Loucy (cell line): ENCODE results near the gene UNC13B.

ENCODE experiments used
- H2AFZ ChIP-seq: fragments of 200-600 bp; sonication (generic); 2 replicates; pipeline ENCODE4 v1.6.0; 2016; ENCODE audit warnings: antibody characterized with exemption, mild to moderate bottlenecking, low read length, moderate library complexity
- H3F3A ChIP-seq: fragments of 200-600 bp; 2 replicates; pipeline ENCODE4 v1.6.0; 2016; ENCODE audit warnings: antibody characterized with exemption, low read depth, mild to moderate bottlenecking
- H3K27me3 ChIP-seq: fragments of 200-600 bp; sonication (generic); 2 replicates; pipeline ENCODE4 v1.6.1; 2014; ENCODE audit warnings: low read length, mild to moderate bottlenecking; ENCODE audit not compliant: insufficient read depth, poor library complexity, severe bottlenecking
- H3K36me3 ChIP-seq: fragments of 200-600 bp; sonication (generic); 2 replicates; pipeline ENCODE4 v1.6.1; 2016; ENCODE audit warnings: low read length; ENCODE audit not compliant: insufficient read depth
- H3K4me1 ChIP-seq: fragments of 200-600 bp; sonication (generic); 2 replicates; pipeline ENCODE4 v1.5.1; 2014; ENCODE audit warnings: low read length, mild to moderate bottlenecking; ENCODE audit not compliant: insufficient read depth, poor library complexity, severe bottlenecking
- H3K4me2 ChIP-seq: fragments of 200-600 bp; sonication (generic); 2 replicates; pipeline ENCODE4 v1.6.0; 2014; ENCODE audit warnings: antibody characterized with exemption, low read length, low read depth, mild to moderate bottlenecking; ENCODE audit not compliant: poor library complexity, severe bottlenecking
- H3K4me3 ChIP-seq: fragments of 200-600 bp; sonication (generic); 2 replicates; pipeline ENCODE4 v1.5.1; 2014; ENCODE audit warnings: low read length, mild to moderate bottlenecking, mixed read lengths; ENCODE audit not compliant: poor library complexity, severe bottlenecking
- H3K79me2 ChIP-seq: fragments of 200-600 bp; sonication (generic); 2 replicates; pipeline ENCODE4 v1.6.1; 2014; ENCODE audit warnings: low read length; ENCODE audit not compliant: insufficient read depth
- H3K9ac ChIP-seq: fragments of 200-600 bp; sonication (generic); 2 replicates; pipeline ENCODE4 v1.6.0; 2014; ENCODE audit warnings: mild to moderate bottlenecking, low read depth, low read length, moderate library complexity; ENCODE audit not compliant: poor library complexity, severe bottlenecking
- H3K9me2 ChIP-seq: fragments of 200-600 bp; sonication (generic); replicated peaks from 2 replicates; pipeline ENCODE4 v1.6.1; 2016; ENCODE audit warnings: low read depth, low read length, mixed read lengths
- H3K9me3 ChIP-seq: fragments of 200-600 bp; sonication (generic); 2 replicates; pipeline ENCODE4 v1.6.1; 2014; ENCODE audit warnings: mild to moderate bottlenecking, antibody characterized with exemption, low read length, low read depth; ENCODE audit not compliant: insufficient read depth
- H4K20me1 ChIP-seq: fragments of 200-600 bp; sonication (generic); 2 replicates; pipeline ENCODE4 v1.6.0; 2014; ENCODE audit warnings: antibody characterized with exemption, low read length, mild to moderate bottlenecking; ENCODE audit not compliant: insufficient read depth, poor library complexity, severe bottlenecking
- EZH2phosphoT487 ChIP-seq: fragments of 200-600 bp; IDR thresholded peaks from 2 replicates; pipeline ENCODE4 v1.6.1; 2018; ENCODE audit warnings: antibody characterized with exemption, mild to moderate bottlenecking, moderate library complexity, borderline replicate concordance
- TF ChIP-seq, protein P1 (sequence below): fragments of 200-600 bp; sonication (generic); conservative IDR thresholded peaks from 2 replicates; pipeline ENCODE4 v1.5.1; 2014; ENCODE audit warnings: mild to moderate bottlenecking, antibody characterized with exemption, low read length

UNC13B gene

DNA sequence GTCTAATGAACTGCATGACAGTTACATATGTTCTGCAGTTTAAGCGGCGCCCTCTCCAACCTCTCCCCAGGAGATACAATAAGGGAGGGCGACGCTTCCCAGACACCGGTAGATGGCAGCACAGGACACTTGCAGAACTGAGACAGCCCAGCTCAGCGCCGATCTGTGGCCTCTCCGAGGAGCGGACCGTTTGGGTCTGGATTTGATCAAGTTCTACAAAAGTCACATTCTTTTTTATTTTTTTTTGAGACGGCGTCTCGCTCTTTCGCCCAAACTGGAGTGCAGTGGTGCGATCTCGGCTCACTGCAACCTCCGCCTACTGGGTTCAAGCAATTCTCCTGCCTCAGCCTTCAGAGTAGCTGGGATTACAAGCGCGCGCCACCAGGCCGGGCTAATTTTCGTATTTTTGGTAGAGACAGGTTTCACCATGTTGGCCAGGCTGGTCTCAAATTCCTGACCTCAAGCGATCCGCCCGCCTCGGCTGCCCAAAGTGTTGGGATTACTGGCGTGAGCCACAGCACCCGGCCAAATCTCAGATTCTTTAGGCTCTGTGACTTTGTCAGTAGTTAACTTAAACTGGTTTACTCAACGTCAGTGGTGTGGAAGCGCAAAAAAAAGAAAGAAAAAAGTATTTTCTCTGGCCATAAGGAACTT is 44.8 kb upstream of the UNC13B start:
- Histone ChIP-seq H3K9me2 (no peaks in the 10 kb centered on the region), H3K4me3 (peak overlapping the region; percentile 75), H3K36me3 (no peaks in the 10 kb centered on the region), H2AFZ (peak overlapping the region; percentile 81), H3K9me3 (no peaks in the 10 kb centered on the region), H3K4me1 (peaks cover 28% of the 10 kb centered on the region), H3K9ac (no peak overlapping the region), H3K4me2 (peak overlapping the region; percentile 96), H4K20me1 (no peaks in the 10 kb centered on the region), H3K79me2 (peaks cover 4% of the 10 kb centered on the region; the same call in 1 of the 2 replicates), H3K27me3 (no peaks in the 10 kb centered on the region), H3F3A (peaks cover 7% of the 10 kb centered on the region)
- no peak for TF ChIP-seq EZH2phosphoT487
- TF ChIP-seq, protein P1, sequence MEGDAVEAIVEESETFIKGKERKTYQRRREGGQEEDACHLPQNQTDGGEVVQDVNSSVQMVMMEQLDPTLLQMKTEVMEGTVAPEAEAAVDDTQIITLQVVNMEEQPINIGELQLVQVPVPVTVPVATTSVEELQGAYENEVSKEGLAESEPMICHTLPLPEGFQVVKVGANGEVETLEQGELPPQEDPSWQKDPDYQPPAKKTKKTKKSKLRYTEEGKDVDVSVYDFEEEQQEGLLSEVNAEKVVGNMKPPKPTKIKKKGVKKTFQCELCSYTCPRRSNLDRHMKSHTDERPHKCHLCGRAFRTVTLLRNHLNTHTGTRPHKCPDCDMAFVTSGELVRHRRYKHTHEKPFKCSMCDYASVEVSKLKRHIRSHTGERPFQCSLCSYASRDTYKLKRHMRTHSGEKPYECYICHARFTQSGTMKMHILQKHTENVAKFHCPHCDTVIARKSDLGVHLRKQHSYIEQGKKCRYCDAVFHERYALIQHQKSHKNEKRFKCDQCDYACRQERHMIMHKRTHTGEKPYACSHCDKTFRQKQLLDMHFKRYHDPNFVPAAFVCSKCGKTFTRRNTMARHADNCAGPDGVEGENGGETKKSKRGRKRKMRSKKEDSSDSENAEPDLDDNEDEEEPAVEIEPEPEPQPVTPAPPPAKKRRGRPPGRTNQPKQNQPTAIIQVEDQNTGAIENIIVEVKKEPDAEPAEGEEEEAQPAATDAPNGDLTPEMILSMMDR: peak; percentile 88

DNA sequence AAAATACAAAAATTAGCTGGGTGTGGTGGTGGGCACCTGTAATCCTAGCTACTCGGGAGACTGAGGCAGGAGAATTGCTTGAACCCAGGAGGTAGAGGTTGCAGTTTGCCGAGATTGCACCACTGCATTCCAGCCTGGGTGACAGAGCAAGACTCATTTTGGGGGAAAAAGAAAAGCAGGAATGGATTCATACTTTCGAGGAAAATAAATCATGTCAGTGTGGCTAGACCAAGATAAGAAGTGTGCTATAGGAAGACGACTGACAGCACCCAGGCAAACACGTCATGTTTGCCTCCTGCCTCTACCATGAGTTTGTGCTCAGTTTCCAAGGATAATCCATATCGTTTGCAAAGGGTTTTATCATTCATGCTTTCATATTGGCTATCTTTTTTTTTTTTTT is 26.9 kb upstream of the UNC13B start:
- no peaks in the 10 kb centered on the region for H3K9me2 ChIP-seq
- H3K27me3 ChIP-seq: no peaks in the 10 kb centered on the region
- H3K79me2 ChIP-seq: no peaks in the 10 kb centered on the region
- no peaks in the 10 kb centered on the region for H4K20me1 ChIP-seq
- H3K4me2 ChIP-seq: no peak overlapping the region
- no peaks in the 10 kb centered on the region for H3F3A ChIP-seq
- no peaks in the 10 kb centered on the region; the same call in 1 of the 2 replicates for H3K9me3 ChIP-seq
- no peaks in the 10 kb centered on the region for H3K4me1 ChIP-seq
- no peaks in the 10 kb centered on the region for H3K36me3 ChIP-seq
- H3K9ac ChIP-seq: no peak overlapping the region
- H3K4me3 ChIP-seq: no peak overlapping the region
- no peak for TF ChIP-seq EZH2phosphoT487
- TF ChIP-seq, protein P1: no peak
- no peak overlapping the region for H2AFZ ChIP-seq

DNA sequence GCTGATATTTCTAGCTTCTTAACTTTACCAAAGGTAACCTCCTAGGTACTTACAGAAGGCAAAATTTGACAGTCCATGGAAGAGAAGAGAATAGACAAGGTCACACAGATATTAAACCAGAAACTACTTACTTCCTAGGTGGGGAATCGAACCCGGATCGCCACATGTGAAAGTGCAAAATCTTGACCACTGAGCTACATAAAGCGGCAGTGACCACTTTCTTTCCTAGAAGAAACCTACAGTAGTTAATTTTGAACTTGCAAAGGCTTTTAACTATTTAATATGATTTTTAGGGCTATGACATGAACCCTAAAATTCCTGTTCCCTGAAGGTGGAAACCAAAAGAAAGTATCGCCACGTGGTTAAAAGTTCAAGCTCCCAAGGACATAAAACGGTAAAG is 25.8 kb upstream of the UNC13B start:
- no peaks in the 10 kb centered on the region; the same call in 1 of the 2 replicates for H3K9me3 ChIP-seq
- H3F3A ChIP-seq: no peaks in the 10 kb centered on the region
- H3K36me3 ChIP-seq: no peaks in the 10 kb centered on the region
- TF ChIP-seq, protein P1: no peak
- TF ChIP-seq EZH2phosphoT487: no peak
- H3K9me2 ChIP-seq: no peaks in the 10 kb centered on the region
- H4K20me1 ChIP-seq: no peaks in the 10 kb centered on the region
- H3K9ac ChIP-seq: no peak overlapping the region
- H3K4me3 ChIP-seq: no peak overlapping the region
- no peak overlapping the region for H3K4me2 ChIP-seq
- H3K79me2 ChIP-seq: no peaks in the 10 kb centered on the region
- H2AFZ ChIP-seq: no peak overlapping the region
- H3K27me3 ChIP-seq: no peaks in the 10 kb centered on the region
- H3K4me1 ChIP-seq: no peaks in the 10 kb centered on the region
